GM18517 (cell line): ENCODE measurements around the gene NLGN1.

Experiments
- ATAC-seq: cut with Tn5 transposase; IDR thresholded peaks from one replicate; pipeline ENCODE4 v1.9.1; 2021; ENCODE audit warnings: mild to moderate bottlenecking, moderate library complexity; ENCODE audit not compliant: unreplicated experiment

NLGN1 gene

GRCh38 chr3:173823911-173824460, 426.4 kb downstream of the NLGN1 start:
- no peak for ATAC-seq

- no peak for ATAC-seq
These were observed 428.2 kb downstream of the NLGN1 start for GRCh38 chr3:173825730-173826129.

- no peak for ATAC-seq
These were observed 428.9 kb downstream of the NLGN1 start for GRCh38 chr3:173826416-173826815.

GRCh38 chr3:173826901-173827609, 429.5 kb downstream of the NLGN1 start:
- ATAC-seq = no peak

GRCh38 chr3:173838644-173839043, 441.1 kb downstream of the NLGN1 start:
- no peak for ATAC-seq

DNA sequence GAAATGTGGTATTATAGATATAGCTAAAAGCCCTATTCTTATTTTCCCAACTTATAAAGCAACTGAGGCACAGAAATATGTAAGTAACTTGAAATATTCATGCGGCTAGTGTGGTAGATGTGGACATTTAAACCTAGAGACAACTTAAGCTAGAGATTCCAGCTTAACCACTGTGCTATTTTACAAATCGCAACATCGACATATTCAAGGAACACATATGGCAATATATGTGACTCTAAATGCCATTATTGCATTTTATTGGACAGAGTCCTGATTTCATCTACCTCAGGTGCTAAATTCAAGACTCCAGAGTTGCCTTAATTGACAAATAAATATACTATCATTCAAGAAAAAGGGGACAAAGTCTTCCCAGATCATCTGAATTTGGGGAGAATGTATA, 442.3 kb downstream of the NLGN1 start:
- ATAC-seq = no peak

DNA sequence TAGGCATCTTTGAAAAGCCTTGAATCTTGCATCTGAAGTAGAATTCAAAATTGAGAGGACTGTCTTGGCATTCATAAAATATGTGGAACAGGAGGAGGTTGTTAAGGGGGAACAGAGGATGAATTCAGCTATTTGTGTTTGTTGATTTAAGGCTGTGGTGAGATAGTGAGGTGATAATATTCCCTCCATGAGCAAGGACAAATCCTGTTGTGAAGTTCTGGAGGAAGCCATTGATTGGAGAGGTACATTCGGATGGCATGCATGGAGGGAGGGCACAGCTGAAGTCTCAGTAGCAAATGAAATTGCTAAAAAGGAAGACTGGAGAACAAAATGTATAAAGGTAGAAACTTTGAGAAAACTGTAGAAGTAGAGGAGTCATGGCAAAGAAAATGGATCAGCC, 443.8 kb downstream of the NLGN1 start:
- no peak for ATAC-seq

GRCh38 chr3:173843060-173843459, 445.5 kb downstream of the NLGN1 start:
- no peak for ATAC-seq

- no peak for ATAC-seq
These were observed 449.0 kb downstream of the NLGN1 start for GRCh38 chr3:173846584-173846983.

- ATAC-seq = no peak
These were observed 451.9 kb downstream of the NLGN1 start for GRCh38 chr3:173849489-173849888.

GRCh38 chr3:173857154-173857553, 459.6 kb downstream of the NLGN1 start:
- no peak for ATAC-seq

GRCh38 chr3:173862701-173863100, 465.2 kb downstream of the NLGN1 start:
- no peak for ATAC-seq

DNA sequence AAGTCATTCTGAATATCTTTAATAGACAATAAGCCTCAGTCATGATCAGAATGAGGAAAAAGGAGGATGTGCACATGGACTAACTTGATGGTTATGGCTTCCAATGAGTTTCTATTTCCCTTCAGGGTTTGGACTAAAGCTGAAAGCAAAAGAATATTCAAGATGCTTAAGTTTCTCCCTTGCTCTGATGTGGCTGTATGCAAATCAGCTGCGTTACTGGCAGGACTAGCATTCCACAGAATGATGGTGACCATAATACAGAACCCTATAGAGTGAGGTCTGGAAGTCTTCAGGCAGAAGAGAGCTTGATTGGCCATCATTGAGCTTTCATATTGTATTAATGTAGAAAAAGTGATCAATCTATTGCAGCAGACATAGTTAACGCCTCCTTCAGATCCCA, 466.0 kb downstream of the NLGN1 start:
- ATAC-seq = no peak

- ATAC-seq = no peak
These were observed 468.5 kb downstream of the NLGN1 start for GRCh38 chr3:173865900-173866498.

- no peak for ATAC-seq
These were observed 472.2 kb downstream of the NLGN1 start for GRCh38 chr3:173869766-173870165.

DNA sequence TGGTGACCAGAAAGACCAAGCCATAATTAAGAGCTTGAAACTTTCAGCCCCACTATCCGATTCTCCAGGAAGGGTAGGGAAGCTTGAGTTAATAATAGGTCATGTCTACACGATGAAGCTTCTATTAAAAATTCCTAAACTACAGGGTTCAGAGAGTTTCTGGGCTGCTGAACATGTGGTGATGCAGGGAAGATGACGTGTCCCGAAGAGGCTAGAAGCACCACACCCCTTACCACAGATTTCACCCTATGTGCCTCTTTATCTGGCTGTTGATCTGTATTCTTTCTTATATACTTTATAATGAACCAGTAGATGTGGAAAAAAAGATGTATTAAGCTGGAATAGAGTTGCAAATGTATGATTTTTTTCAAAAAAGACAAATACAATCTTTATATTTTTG, 473.4 kb downstream of the NLGN1 start:
- no peak for ATAC-seq

DNA sequence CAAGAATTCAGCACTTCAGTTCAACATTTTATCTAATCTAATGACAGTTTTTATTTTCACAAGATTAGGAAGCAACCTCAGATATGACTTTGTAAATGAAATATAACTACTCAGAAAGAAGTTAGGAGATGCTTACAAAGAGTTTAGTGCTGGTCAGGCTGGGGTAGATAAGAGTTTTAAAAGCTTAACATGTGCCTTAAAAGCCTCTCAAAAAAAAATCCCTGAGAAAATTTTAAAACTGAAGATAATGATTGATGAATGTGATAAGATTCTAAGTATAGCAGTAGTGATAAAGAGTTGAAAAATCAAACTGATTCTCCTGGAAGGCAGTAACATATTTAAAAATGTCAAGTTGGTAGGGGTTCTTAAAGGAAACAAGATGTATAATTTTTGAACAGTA, 478.2 kb downstream of the NLGN1 start:
- no peak for ATAC-seq

GRCh38 chr3:173876476-173876875, 478.9 kb downstream of the NLGN1 start:
- ATAC-seq = no peak

GRCh38 chr3:173887888-173888287, 490.3 kb downstream of the NLGN1 start:
- ATAC-seq = no peak

GRCh38 chr3:173889596-173889995, 492.1 kb downstream of the NLGN1 start:
- no peak for ATAC-seq

GRCh38 chr3:173890091-173890490, 492.5 kb downstream of the NLGN1 start:
- no peak for ATAC-seq

DNA sequence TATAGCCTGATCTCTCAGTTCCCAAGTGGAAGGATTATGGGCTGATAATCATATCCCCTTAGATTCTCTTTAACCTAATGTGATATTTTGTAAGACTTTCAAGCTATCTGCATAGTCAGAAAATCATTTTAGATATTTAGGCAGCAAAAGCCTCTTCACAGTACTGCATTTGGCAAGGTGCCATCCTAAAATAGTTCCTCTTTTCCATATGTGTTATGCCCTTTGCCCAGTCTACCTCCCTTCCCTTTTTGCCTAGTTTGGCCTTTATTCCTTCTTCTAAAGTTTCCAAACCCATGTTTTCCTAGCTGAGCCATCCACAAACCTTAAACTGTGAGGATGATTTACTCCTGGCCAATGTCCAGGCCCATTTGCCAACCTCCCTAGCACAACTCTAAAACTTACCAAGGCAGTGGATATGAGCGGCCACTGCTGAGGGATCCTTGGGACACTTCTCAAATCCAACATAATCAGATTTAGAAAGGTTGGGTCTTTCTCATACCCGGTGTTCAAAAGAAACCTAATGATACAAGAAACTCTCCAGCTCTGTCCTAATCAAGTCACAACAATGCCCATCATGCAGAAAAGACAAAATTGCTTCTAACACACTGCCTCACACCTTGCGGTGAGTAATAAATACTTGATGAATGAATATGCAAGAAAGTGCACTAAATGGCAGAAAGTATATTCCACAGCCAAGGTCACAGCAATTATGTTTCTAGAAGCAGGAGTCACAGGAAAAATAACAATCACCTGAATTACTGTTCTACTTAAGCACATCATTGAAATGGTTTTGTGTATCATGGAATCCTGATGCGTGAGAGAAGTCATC, 493.9 kb downstream of the NLGN1 start:
- no peak for ATAC-seq
